GM18907 (cell line): ENCODE data around the gene ZNF750.

Source experiments
- ATAC-seq: cut with Tn5 transposase; IDR thresholded peaks from one replicate; pipeline ENCODE4 v1.9.1; 2021; ENCODE audit warnings: mild to moderate bottlenecking, moderate library complexity; ENCODE audit not compliant: unreplicated experiment

The ZNF750 gene

DNA sequence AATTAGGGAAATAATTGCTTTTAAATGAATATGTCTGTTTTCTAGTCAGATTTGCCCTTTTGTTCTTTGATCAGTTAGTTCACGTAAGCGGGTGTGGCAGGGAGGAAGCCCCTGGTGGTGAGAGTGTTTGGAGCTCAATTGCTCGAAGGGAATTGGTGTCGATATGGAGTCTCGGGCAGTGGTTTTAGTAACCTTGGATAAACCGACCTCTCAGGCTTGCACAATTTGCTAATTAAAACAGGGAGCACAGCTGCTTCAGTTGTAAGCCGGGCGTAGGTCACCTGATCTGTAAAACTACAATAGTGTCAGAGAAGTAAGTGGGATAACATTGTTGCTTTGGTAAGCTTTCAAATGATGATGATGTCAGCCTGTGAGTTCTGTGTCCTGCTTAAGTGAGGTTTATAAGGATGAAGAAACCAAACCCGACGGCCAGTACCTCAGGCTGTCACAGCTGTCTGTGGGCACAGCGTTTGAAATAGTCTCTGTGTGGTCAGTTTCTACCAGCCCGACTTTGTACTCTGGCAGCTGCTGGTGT lies 2.9 kb downstream of the ZNF750 start:
- ATAC-seq: no peak

DNA sequence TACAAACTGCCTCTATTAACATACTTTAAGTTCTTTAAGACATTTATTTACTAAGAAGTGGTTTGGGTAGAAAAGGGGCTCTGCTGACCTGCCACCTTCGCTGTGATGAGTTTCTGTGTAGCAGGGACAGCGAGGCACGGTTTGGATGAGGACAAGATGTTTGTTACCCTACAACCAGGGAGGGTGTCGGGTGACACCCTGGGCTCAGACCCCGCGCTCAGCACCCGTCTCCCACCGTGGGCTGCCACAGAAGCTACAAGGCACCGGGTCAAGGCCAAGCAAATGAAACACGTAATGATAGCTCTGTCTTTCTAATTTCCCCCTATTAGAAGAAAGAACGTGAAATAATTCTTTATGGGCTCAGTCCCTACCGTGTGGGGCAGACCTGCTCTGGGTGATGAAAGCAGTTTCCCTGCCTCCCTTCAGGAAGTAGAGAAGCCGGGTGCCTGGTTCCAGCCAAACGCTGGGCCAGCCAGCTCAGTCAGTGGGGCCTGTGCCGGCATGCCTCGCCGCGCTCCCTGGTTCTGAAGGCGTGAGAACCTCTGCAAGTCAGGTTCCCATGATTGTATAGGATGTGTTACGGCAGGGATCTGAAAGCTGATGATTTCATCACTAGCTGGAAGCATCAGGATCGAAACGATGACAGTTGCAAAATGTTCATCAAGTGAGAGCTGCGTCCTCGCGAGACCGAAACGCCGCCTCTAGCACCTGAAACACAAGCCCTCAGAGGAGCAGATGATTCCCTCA lies 3.9 kb downstream of the ZNF750 start:
- no peak for ATAC-seq

DNA sequence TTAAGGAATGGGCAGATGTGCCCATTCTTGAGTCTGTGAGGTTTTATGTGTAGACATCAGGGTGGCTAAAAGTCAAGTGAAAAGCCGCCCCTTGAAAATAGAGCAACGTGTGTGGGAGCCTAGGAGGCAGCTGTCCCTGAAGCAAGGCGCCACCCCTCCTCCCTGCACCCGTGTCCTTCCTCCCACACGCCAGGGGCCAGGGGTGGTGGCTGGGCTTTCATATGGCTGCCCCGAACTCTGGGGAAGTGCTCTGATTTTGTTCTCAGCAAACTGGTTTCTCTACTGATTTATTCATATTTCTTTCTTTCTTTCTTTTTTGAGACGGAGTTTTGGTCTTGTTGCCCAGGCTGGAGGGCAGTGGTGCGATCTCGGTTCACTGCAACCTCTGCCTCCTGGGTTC lies 4.7 kb downstream of the ZNF750 start:
- no peak for ATAC-seq

DNA sequence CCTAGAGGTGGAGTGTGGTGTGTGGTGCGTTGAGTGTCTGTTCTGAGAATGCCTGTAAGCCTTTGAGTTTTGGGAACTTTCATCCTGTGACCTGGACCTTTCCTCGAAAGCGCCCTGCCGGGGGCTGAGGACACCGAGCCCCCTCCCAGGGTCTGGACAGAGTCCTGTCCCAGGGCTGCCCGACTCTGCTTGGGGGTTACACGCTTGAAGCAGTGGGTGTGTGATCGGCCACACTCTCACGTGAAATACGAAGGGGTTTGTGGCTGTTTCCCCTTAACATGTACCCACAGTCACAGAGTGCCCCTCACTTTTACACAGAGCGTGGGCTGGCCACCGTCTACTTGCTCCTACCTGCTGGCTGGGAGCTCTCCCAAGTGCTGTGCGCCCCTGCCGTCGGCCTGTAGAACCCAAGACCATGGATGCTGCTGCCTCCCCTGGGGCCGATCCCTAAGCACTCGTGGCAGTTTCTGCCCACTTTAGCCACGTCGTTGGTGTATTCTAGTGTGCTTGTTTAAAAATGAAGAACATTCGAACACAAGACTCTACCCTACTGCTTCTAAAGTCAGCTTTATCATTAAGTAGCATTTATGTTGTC lies 6.8 kb downstream of the ZNF750 start:
- ATAC-seq: no peak

DNA sequence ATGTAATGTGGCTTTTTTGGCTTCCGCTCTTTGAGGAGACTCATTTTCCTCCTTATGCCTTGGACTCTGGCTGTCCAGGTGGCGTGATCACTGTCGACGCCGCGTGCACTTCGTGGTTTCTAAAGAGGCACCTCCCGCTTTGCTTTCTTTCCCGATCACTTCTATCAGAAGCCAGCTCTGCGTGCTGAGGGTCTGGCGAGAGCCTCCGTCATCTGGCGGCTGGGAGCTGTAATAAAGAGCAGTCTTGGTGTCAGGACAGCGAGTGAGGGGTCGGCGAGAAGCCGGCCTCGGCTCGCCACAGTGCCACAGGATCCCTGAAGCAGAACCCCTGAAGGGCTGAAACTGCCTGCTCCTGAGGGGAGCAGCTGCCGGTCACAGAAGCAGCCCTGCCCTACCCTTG lies 7.4 kb downstream of the ZNF750 start:
- no peak for ATAC-seq

DNA sequence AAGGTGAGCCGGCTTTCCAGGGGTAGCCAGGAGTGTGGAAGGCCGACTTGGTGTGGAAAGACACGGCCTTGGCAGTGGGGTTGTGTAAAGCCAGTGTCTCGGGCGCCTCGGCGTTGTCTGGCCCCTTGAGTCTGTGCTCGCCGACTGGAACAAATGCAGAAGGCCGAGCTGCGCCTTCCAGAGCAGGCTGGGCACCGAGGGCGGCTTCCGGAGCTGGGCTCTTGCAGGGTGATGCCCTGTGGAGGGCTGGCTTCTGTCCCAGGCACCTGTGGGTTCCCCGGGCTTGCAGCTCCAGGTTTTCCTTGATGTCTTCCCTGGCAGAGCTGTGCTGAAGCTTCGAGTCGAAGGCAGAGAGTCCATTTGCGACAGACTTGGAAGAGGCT lies 8.0 kb downstream of the ZNF750 start:
- no peak for ATAC-seq

- ATAC-seq: no peak
These were observed 8.6 kb downstream of the ZNF750 start for GRCh38 chr17:82831041-82831817.

DNA sequence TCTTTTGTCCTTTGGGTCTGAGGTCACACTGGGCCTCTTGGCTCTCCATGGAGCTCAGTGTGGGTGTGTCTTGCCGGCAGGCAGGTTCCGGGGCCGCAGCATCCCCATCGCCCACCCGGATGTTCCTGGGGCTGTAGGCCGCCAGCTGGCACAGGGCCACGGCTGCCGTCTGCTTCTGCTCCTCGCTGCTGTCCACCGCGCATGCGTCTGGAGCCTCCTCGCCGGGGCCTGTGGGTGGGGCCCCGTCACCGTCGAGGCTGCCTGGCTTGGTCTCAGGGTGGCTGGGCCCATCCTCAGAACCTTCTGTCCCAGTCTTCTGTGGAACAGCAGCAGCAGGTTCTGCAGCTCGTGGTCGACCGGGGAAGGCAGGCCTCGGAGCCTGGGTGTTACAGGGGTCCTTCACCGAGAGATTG lies 9.6 kb downstream of the ZNF750 start:
- no peak for ATAC-seq

DNA sequence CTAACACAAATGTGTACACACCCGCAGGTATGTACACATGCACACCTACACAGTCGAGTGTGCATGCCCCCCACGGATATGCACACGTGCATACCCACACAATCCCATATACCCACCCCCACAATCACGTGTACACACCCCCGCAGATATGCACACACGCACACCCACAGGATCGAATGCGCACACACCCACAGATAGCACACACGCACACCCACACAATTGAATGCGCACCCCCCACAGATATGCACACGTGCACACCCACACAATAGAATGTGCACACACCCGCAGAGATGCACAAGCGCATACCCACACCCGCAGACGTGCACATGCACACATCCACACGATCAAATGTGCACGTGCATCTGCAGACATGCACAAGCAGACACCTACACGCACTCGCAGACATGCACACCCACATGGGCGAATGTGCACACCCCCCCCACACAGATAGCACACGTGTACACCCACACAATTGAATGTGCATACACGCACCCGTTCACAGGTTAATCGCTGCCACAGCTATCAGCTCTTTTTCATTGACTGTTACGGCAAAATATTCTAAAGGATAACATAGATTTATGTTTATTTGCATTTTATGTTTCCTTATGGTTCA lies 10.8 kb downstream of the ZNF750 start:
- ATAC-seq: no peak

- no peak for ATAC-seq
These were observed 12.9 kb downstream of the ZNF750 start for GRCh38 chr17:82826956-82827355.

- no peak for ATAC-seq
These were observed 13.6 kb downstream of the ZNF750 start for GRCh38 chr17:82826211-82826610.

DNA sequence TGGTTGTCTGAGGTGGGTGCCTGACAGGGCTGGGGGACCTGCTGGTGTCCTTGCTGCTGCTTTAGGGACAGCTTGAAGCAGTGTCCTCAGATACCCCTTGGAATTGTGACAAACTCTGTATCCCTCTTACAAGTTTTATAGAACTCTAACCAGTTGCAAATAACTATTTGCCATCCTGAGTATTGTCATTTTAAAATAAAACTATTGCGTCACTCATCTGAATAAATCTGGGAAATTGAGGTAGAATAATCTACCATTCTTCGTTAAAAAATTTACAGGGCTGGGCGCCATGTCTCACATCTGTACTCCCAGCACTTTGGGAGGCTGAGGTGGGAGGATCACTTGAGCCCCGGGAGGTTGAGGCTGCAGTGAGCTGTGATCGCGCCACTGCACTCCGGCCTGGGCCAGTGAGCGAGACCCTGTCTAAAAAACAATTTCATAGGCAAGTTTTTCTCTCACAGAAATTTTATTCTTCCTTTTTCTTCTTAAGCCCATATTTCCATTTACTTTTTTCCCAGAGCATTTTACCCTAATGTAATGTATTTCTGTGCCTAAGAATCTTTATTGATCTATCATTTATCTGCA lies 14.2 kb downstream of the ZNF750 start:
- ATAC-seq: no peak

- ATAC-seq: no peak
These were observed 16.8 kb downstream of the ZNF750 start for GRCh38 chr17:82823004-82823403.

DNA sequence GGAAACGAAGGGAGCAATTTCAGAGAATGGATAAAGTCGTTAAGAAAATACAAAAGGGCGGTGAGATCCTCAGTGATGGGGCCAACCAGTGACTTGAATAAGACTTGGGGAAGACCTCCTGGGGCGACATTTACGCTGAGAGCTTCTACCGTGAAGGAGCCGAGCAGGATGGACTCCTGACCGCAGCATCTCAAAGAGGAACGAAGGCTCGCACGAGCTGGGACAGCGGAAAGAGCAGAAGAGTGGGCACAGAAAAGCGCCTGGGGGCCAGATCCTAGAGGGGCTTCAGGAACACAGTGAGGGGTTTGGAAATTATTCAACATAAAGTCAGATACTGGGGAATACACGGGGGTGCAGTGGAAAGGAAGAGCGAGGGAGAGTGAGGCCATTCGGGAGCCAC lies 17.5 kb downstream of the ZNF750 start:
- no peak for ATAC-seq

DNA sequence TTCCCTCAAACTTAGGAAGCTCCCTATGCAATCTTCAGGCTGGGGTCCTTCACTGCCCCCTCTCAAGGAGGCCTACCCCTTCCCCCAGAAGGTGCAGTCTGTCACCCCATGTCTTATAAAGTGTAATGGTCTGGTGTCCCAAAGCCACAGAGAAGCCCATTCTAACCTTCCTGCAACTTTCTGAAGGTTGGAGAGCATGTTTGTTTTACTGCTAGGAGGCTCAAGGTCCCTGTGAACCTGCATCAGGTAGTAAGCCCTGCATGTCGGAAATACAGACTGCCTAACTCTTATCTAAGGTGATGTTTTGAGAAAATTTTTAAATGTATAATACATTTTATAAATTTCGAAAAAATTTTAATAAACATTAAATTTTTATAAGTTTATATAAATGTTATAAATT lies 18.3 kb downstream of the ZNF750 start:
- ATAC-seq: no peak

- ATAC-seq: no peak
These were observed 19.3 kb downstream of the ZNF750 start for GRCh38 chr17:82820278-82821251.

DNA sequence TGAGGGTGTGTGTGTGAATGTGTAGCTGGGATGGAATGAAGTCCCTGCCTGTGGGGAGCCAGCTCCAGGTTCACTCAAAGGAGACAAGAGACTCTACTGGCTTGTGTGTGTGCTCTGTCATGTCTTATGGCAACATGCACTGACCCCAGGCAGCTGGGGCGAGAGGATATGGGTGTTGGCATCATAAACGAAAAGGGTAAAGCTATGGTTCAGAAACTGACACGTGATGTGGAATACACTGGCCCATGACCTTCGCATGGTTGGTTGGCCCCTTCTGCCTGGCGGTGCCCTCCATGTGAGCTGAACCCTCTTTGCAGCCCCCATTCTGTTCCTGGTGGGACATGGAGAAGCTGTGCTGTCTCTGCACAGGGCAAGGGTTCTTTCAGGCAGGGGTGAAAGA lies 21.9 kb downstream of the ZNF750 start:
- ATAC-seq: no peak

DNA sequence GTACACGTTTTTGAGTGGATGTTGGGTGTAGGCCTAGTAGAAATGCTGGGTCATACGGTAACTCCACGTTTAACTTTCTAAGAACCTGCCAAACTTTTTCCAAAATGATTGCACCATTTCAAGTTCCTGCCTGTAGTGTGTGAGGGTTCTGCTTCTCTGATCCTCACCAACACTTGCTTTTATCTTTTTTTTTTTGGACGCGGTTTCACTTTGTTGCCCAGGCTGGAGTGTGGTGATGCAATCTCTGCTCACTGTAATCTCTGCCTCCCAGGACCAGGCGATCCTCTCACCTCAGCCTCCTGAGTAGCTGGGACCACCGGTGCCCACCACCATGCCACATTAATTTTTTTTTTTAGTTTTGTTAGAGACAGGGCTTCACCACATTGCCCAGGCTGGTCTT lies 23.5 kb downstream of the ZNF750 start:
- no peak for ATAC-seq

DNA sequence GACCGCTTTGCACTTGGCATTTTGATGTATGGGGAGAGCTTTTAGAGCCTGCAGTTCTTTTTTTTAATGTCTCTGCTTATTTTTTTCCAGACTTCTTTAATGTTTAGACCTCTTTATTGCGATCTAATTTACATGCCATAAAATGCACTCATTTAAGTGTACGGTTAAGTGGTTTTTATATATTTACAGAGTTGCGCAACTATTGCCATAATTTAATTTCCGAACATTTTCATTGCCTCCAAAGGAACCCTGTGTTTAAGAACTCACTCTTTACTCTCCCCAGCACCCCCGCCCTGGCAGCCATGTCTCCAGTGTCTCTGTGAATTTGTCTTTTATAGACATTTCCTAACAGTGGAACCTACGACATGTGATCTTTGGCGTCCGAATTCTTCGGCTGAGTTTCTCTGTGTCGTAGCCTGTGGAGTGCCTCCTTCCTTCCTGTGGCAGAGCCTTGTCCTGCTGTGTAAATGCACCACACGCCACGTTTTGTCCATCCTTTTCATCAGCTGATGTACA lies 24.0 kb downstream of the ZNF750 start:
- no peak for ATAC-seq

DNA sequence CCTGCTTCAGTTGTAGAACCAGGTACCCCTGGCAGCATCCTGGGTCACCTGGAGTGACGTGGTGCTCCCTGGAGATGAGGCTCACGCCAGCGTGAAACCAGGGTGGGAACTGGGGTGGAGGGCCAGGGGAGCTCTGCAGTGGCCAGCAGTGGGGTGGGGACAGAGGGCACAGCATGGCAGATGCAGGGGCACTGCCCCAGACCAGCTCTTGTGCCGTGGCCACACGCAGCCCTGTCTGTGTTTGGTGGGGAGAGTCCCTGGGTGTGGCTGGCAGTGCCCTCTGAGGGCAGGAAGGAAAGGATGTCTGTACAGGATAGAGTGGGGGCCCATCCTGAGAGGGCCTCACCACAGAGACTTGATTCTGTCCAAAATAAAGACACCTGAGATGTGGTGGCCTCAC lies 24.5 kb downstream of the ZNF750 start:
- no peak for ATAC-seq
